ENCODE results near the gene NR6A1.

The NR6A1 gene

DNA sequence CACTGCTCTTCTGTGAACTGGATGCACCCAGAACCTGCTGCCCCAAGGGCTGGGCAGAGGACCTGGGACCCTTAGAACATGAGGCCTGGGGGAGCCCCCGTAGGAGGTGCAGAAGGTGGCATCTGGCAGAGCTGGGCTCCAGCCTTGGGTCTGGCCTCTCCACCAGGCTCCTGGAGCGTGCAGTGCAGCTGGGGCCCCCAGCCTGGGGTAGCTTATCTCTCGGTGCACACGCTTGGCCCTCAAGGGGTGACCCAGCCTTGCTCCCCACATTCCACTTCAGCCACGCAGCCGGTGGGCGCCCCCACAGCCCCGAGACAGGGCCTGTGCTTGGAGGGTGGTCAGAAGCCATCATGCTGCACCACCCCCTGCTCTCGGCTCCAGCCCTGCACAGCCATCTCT is 258.3 kb downstream of the NR6A1 start:
- no peak for DNase-seq

DNA sequence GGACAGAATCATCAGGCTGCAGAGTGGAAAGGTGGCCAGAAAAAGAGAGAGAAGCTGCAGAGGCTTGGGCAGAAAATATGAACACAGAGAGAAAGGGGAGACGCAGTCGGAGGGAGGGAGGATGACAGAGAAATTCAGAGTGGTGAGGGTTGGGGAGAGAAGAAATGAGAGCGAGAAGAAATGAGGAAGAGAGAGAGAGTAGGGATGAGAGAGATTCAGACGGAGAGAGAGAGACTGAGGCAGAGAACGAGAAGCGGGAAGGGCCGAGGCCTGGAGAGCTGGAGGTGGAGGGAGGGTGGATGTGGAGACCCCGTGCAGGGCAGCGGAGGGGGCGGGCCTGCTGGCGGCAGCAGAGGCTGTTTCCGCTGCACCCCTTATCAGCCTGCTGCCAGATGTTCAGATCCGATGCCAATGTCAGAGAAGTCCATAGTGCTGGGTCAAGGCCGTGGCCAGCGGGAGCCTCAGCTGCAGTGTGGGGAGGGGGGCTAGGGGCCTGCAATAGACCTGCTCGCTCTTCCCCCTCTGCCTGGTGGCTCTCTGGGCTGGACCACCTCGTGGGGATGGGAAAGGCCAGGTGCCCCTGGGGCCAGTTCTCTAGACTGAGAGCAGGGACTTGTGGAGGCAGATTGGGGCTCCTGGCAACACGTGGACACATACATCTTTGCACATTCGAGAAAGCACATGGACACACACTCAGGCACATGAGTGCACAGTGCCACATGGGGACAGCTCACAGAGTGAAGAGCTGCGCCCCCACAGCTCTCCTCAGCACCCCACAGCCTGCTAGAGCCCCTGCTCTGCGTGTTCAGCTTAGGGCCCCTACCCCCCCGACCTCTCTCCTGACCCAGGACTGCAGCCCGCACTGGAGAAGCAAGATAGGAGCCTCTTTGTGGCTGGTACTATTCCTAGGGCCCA is 259.0 kb downstream of the NR6A1 start:
- DNase-seq: no peak

DNA sequence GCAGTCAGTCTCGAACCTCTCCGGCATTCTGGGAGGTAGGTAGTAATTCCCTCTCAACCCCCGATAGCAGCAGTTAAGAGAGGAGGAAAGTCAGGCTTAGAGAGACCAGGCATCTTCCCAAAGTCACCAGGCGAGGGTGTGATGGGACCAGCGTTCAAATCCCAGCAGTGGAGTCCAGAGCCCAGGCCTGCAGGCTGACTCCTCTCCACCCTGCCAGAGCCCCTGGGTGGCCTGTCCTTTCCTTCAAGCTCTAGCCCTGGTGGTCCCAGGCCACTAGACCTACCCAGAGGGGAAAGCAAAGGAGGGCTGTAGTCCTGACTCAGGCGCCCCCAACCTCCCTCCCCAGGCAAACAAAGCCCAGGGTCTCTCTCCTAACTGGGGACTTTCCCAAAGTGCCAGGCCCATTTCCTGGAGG is 259.7 kb downstream of the NR6A1 start:
- DNase-seq: no peak

DNA sequence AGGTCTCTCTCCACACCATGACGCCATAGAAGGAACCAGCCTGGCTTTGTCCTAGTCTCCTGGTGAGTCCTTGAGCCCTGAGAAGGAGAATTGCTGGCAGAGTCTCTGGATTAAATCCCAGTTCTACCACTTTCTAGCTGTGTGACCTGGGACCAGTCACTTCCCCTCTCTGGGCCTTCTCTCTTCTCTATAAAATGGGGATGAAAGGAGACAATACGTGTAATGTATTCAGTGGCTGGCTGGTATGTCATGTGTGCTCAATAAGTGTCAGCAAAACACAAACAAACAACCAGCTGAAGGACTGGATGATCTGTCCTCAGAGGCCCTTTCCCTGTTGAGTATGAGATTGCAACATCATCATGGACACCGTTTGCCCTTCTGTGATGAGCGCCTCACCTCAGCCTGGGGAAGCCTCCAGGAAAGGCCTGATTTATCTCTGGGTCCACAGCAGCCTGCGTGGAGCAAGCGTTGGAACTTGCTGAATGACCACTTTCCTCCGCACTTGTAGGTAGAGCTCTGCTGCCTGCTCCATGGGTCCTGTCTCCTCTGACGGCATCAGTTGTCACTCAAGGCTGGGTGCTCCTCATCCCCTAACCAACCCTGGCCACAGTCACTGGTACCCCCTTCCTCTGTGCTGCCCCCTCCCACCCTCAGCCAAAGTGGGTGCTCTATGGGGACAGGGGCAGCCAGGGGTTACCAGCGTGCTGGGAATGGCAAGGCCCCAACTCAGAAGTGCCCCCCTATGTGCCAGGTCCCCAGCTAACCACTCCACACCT is 260.3 kb downstream of the NR6A1 start:
- DNase-seq: no peak

GRCh38 chr9:124507880-124508423 is 263.2 kb downstream of the NR6A1 start:
- no peak for DNase-seq

DNA sequence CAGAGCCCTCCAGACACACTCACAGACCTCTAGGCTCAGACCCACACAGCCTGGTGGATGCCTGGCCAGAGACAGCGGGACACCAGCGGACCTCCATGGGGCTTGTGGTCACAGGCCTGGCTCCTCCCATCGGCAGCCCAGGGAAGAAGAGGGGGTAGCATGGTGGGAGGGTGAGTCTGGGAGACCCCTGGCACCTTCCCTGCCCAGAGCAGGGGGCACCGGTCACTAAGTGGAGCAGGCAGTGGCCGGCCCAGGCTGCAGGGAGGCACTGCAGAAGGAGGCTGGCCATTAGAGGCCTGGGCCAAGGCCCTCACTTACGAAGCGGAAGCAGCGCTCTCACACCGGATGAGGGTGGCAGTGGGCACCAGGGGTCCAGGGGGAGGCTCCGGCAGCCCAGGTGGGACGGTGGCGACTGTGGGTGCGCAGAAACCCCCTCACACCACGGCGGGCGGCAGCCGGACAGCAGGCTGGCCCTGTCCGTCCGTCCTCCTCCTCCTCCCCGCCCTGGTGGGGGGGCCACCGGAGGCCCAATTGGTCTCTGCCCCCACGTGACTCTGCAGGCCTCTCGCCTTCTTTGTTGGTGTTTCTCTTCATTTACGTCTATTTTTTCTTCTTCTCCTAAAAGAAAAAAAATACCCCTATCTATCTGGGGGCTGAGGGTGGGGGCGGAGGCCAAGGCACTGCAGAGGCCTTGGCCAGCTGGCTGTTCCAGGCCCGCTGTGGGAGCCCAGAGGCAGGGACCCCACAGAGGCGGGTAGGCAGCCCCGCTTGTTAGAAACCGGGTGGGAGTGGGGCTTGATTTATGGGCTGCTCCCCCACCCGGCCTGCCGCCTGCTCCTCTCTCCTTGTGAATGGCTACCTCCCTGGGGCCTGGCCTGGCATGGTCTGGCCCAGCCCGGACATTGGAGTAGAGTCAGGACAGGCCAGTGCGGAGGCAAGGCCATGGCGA is 263.9 kb downstream of the NR6A1 start, which contains the start of gene NR5A1:
Gene NR5A1 (minus strand): TSS at position 469 of the 949 bp plus-strand sequence. CDS start 4,004 bp downstream, outside the sequence.
- no peak for DNase-seq

DNA sequence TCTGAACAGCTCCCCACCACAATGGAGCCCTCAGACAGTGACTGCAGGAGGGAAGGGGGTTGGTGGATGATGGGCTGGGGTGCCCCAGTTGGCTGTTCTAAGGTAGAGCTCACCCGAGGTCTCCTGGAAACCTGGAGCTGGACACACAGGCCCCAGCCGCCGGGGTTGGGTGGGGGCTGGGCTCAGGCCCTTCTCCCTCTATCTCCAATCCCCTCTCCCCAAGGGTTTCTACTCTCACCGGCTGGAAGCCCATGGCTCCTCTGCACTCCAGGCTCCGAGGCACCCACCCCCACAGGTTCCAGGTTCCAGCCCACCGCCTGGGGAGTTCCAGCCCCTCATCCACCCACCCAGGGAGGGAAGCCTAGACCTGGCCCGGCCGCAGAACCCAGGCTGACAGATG is 264.7 kb downstream of the NR6A1 start:
- no peak for DNase-seq

DNA sequence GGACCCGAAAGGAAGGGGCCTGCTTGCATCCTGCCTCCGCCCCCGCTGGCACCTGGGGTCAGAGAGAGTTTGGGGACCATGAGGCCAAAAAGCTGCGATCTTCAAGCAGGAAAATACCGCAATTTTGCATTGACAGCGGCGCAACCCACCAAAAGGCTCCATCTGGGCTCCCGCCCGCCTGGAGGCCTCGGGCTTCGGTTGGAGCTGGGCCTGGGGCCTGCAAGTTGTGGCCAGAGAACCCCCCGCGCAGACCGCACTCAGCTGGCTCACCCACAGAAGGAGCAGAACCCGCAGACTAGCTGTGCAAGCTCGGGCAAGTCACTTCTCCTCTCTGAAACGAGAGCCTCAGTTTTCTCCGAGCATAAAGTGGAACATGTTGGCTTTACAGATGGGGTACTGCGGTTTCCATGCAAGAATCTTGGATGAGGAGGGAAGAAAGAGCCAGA is 265.2 kb downstream of the NR6A1 start:
- DNase-seq: no peak

DNA sequence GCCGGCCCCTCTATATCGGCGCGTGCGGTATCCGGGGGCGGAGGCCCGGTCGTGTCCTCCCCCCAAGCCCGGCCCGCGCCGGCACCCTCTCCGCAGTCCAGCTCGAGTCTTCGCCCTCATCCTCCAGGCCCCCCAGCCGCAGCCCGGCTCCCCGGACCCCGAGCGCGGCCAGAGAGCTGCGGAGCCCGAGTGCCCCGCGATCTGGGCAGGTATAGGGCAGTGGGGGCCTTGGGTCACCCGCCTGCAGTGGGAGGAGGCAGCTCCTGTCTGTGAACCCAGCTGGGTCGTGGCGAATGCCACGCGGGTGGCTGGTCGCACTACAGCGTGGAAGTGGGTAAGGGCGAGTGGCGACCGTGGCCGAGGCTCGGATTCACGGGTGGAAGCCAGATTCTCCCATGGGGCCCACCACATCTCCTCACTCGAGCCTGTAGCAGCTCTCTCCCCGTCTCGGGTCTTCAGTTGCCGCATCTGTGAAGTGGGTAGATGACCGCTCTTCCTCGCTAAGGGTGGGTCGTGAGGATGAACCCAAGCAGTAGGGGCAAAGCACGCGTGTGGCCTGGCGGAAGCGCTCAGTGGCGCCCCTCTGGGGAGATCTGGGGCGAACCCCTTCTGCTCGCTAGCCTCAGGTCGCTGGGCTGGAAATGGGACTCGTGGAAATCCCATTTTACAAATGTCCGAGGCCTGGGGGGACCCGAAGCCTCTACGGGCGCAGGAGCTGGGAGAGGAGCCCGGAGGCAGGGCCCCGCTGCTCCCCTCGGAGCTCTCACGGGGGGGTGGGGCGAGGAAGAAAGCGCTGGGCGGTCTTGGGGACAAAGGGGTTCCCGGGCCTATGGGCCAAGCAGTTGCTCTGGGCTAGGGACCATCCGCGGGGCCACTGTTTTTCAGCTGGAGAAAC is 265.9 kb downstream of the NR6A1 start:
- no peak for DNase-seq

DNA sequence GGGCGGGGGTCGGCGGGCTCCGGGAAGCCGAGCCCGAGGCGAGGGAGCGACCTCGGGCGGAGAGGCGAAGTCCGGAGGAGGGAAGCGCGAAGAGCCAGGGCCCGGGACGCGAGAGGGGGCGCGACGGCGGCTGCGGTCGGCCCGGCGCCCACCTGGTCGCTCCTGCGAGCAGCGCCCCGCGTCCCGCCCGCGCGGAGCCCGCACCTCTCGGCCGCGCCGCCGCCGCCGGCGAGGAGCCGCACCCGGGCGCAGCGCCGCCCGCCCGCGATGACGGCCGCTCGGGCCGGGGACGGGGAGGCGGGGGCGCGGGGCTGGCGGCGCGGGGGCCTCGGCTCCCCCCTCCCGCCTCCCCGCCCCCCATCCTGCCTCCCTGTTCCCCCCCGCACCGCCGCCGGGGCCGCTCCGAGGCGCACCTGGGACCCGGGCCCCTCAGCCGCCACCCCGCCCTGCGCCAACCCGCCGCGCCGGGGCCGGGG is 266.5 kb downstream of the NR6A1 start:
- DNase-seq: no peak

- no peak for DNase-seq
Observed at GRCh38 chr9:124503713-124504529, 267.2 kb downstream of the NR6A1 start.

DNA sequence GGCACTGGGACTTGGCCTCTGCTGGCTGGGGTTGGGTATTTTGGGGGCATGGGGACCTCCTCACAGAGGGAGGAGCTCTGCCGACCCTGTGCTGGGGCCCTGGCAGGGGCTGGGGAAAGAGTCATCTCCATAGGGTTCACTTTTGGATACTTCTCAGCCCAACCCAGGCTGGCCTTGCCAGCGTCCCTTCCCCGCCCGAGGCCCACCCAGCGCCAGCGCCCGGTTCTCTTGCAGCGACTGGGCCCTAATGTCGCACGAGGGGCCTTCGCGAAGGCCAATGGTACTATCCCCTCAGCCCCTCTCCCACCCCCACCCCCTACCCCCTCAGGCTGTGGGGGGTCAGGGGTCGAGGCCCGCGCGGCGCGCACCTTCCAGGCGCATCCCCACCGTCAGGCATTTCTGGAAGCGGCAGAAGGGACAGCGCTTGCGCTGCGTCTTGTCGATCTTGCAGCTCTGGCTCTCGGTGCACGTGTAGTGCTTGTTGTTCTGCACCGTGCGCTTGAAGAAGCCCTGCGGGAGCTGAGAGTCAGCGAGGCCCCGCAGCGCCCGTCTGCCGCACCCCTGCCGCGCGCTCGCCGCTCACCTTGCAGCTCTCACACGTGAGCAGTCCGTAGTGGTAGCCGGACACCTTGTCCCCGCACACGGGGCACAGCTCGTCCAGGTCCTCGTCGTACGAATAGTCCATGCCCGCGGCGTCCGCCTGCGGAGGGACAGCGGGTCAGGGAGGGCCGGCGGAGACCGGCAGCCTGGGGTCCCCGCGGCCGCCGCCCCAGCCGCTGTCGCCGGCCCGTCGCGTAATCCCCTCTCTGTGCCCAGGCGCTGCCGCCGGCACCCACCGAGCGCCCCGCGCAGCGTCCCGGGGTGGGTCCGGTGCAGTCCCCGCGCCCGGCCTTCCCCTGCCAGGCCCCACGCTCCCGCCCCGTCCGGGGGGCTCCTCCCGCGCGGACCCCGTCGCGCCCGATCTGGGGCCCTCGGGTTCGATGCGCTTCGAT is 268.1 kb downstream of the NR6A1 start:
- DNase-seq: no peak

DNA sequence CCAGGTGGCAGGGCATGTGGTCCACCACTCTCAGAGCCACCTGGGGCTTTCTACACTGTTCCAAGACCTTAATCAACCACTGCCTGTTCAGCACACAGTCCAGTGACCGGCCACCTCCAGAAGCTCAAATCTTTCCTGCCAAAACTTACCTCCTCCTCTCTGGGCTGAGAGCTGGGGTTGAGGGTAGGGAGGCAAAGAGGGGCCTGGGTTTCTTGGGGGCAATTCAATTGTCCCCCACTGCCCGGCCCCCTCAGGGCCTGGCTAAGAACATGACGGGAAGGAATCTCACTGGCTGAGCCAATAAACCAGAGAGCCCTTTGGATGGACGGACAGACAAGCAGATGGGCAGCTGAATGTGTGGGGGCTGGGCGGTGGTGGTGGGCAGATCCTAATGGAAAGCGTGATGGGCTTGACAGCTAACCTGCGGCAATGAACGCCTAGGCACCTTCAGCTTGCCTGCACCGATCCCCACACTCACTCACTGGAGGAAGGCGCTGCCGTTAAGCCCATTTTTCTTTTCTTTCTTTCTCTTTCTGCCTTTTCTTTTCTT is 269.3 kb downstream of the NR6A1 start:
- DNase-seq: no peak

DNA sequence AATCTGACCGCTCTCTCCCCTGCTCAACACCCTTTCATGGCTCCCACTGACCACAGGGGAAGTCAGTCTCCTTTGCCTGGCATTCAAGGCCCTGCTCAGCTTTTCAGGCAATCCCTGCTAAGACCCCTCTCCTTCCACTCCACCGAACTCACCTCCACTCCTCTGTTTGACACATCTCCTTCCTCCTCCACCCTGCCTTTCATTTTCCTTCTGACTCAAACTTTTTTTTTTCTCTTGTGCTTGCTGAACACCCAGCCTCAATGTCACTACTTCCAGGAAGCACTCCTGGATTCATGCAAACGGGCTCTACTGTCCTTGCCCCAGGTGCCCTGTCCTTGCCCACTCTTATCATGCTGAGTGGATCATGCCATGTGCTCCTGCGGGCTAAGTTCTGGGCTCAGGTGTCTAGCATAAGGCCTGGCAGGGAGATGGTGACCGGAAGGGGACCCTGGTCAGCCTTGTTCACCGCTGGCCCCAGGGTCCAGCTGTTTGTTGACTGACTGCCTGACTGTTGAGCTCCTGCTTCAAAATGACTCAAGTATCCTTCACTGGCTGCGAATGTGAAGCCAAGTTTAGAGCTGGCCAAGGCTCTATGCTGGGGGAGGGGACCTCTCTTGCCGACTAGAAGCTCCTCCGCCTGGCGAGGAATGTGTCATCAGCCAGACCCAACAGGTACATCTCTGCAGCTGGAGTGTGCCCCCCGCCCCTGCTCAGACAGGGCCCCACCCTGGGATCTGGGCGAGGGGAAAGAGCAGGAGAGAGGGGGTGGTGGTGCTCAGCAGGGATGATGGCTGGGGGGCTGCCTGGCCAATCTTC is 270.1 kb downstream of the NR6A1 start:
- DNase-seq: no peak

GRCh38 chr9:124500028-124500795 is 270.9 kb downstream of the NR6A1 start:
- DNase-seq: no peak

GRCh38 chr9:124499216-124499615 is 271.9 kb downstream of the NR6A1 start:
- no peak for DNase-seq
